PC-3 (cell line): ENCODE results near the gene SAMD10. TPM values are rescaled to one million over a fixed set of nuclear protein-coding genes. Genes with fewer than 3 reads are reported as not detected.

Experiments
- ATAC-seq: fragments of 200-7000 bp; cut with Tn5 transposase; 2 replicates; pipeline ENCODE4 v1.9.1; 2020; ENCODE audit warnings: mild to moderate bottlenecking, moderate library complexity
- BruUV-seq: library from RNA; stranded (reverse); fragments of 400-500 nt; replicated peaks from 2 replicates; lab custom pipeline; 2021; lab: Mats Ljungman, UMichigan
- CTCF ChIA-PET: fragments of 300-600 bp; sonication (Branson Sonifier 250); formaldehyde crosslinking; loops from one replicate; lab custom pipeline; 2022; ENCODE audit warnings: antibody characterized with exemption; lab: Charles Lee
- POLR2A ChIA-PET: fragments of 300-600 bp; sonication (Branson Sonifier 250); formaldehyde crosslinking; loops from one replicate; lab custom pipeline; 2022; ENCODE audit warnings: antibody characterized with exemption; ENCODE audit not compliant: unreplicated experiment; lab: Charles Lee
- DNase-seq: peaks from one replicate; pipeline ENCODE4 v3.0.0-alpha.2; 2015
- H2AFZ ChIP-seq: fragments of 300-600 bp; sonication (generic); 2 replicates; pipeline ENCODE4 v1.6.0; 2016; ENCODE audit warnings: antibody characterized with exemption, low read length
- H3F3A ChIP-seq: fragments of 300-600 bp; sonication (generic); one replicate; pipeline ENCODE4 v1.6.0; 2017; ENCODE audit warnings: antibody characterized with exemption, low read length, control low read depth, mild to moderate bottlenecking; ENCODE audit not compliant: unreplicated experiment
- H3K27ac ChIP-seq: fragments of 300-600 bp; sonication (generic); 2 replicates; pipeline ENCODE4 v1.5.1; 2016; ENCODE audit warnings: mild to moderate bottlenecking, low read length
- H3K27me3 ChIP-seq: fragments of 300-600 bp; sonication (generic); 2 replicates; pipeline ENCODE4 v1.6.1; 2016; ENCODE audit warnings: low read length, mixed read lengths
- H3K36me3 ChIP-seq: fragments of 300-600 bp; sonication (generic); 2 replicates; pipeline ENCODE4 v1.6.1; 2016; ENCODE audit warnings: low read depth, mixed run types, low read length, mixed read lengths
- H3K4me1 ChIP-seq: fragments of 300-600 bp; sonication (generic); 2 replicates; pipeline ENCODE4 v1.5.1; 2016; ENCODE audit warnings: low read length; ENCODE audit not compliant: insufficient read depth
- H3K4me2 ChIP-seq: fragments of 300-600 bp; sonication (generic); 2 replicates; pipeline ENCODE4 v1.6.0; 2016; ENCODE audit warnings: low read length
- H3K4me3 ChIP-seq: fragments of 300-600 bp; sonication (generic); 2 replicates; pipeline ENCODE4 v1.5.1; 2016; ENCODE audit warnings: mild to moderate bottlenecking, low read length, mixed read lengths
- H3K79me2 ChIP-seq: fragments of 300-600 bp; sonication (generic); 2 replicates; pipeline ENCODE4 v1.6.1; 2017; ENCODE audit warnings: low read length, mixed read lengths
- H3K9ac ChIP-seq: fragments of 300-600 bp; sonication (generic); 2 replicates; pipeline ENCODE4 v1.6.0; 2016; ENCODE audit warnings: mild to moderate bottlenecking, low read length
- H3K9me2 ChIP-seq: fragments of 300-600 bp; sonication (generic); replicated peaks from 2 replicates; pipeline ENCODE4 v1.6.1; 2016; ENCODE audit warnings: mixed run types, low read length, mixed read lengths
- H3K9me3 ChIP-seq: fragments of 300-600 bp; sonication (generic); 2 replicates; pipeline ENCODE4 v1.6.1; 2016; ENCODE audit warnings: low read length, mixed read lengths
- H4K20me1 ChIP-seq: fragments of 300-600 bp; sonication (generic); 2 replicates; pipeline ENCODE4 v1.6.1; 2016; ENCODE audit warnings: low read length, mixed read lengths
- CTCF ChIP-seq: fragments of 300-600 bp; sonication (generic); conservative IDR thresholded peaks from 2 replicates; pipeline ENCODE4 v1.5.1; 2017; ENCODE audit warnings: antibody characterized with exemption, low read depth, mild to moderate bottlenecking, low read length
- EZH2 ChIP-seq: fragments of 300-600 bp; sonication (generic); IDR thresholded peaks from one replicate; pipeline ENCODE4 v1.6.1; 2017; ENCODE audit warnings: antibody characterized with exemption, mild to moderate bottlenecking, low read length; ENCODE audit not compliant: unreplicated experiment
- EZH2phosphoT487 ChIP-seq: fragments of 300-600 bp; sonication (generic); IDR thresholded peaks from 2 replicates; pipeline ENCODE4 v1.6.1; 2018; ENCODE audit warnings: mild to moderate bottlenecking, antibody characterized with exemption, low read length, borderline replicate concordance
- intact Hi-C: fragments of 100-400 bp; cut with micrococcal nuclease; formaldehyde crosslinking; loops from 2 replicates; pipeline ENCODE4 v1.9.0; 2023
- total RNA-seq: library from RNA; depleted of rRNA; stranded (reverse); fragments of >200 nt; gene quantifications from 2 replicates; pipeline ENCODE4 v1.2.3, GENCODE V29; 2014

SAMD10 gene
- total RNA-seq, 1 experiment from 2014 or later, result 7.4 TPM

DNA sequence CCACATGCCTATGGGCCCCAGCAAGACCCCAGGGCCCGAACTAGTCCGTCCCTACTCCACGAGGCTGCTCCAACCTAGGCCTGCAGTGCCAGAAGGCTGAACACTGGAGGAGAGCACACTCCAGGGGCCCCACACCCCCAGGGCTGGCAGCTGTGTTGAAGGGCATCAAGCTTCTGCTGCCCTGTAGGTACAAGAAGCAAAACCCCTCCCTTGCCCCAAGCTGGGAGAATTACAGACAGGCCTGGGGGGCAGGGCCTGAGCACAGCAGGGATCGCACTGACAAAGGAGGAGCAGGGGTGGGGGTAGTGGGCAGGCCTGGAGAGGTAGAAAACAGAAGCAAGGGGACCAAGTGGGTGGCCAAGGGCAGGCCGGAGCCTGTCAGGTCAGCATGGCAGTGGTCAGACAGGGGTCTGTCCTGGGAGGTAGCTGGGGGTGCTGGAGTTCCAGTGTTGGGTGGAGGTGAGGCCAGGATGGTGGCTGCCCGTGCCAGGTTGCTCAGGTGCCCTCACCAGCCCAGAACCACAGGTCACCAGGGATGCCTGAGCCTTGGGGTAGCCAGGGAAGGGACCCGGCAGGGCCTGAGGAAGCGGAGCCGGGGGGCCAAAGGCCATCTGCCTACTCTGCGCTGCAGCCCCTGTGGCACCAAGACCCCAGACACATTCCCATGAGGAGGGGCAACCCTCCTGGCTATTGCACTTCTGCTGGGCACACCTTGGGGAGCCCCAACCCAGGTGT, 20.3 kb downstream of the SAMD10 start:
- DNase-seq (no peak), ATAC-seq (no peak)
- POLR2A ChIA-PET, result no interaction called here
- Histone ChIP-seq H3K9ac (no peak overlapping the region), H3K9me2 (no peaks in the 10 kb centered on the region), H3K9me3 (no peaks in the 10 kb centered on the region), H2AFZ (no peak overlapping the region), H3K27ac (no peak overlapping the region), H3K4me2 (no peak overlapping the region), H4K20me1 (peaks cover 12% of the 10 kb centered on the region; the same call in 1 of the 2 replicates), H3K27me3 (no peaks in the 10 kb centered on the region), H3K79me2 (peaks cover 21% of the 10 kb centered on the region), H3K4me1 (peaks cover 27% of the 10 kb centered on the region), H3K36me3 (peaks cover 5% of the 10 kb centered on the region; the same call in 1 of the 2 replicates), H3F3A (no peaks in the 10 kb centered on the region), H3K4me3 (no peak overlapping the region)
- no TSS peak for BruUV-seq
- intact Hi-C loops, result loop anchor here (5.0 kb wide), 1 partner anchor 422 kb away; the partner anchor contains the start of gene PTK6
- TF ChIP-seq EZH2phosphoT487, result no peak
- TF ChIP-seq EZH2, result no peak
- no peak for TF ChIP-seq CTCF
- CTCF ChIA-PET, result no interaction called here

GRCh38 chr20:63958471-63958870, 21.0 kb downstream of the SAMD10 start:
- peaks cover 33% of the 10 kb centered on the region for H3K4me1 ChIP-seq
- H3K9me2 ChIP-seq, result no peaks in the 10 kb centered on the region
- CTCF ChIA-PET, result no interaction called here
- no peaks in the 10 kb centered on the region for H3K27me3 ChIP-seq
- no peak overlapping the region for H3K9ac ChIP-seq
- no peak overlapping the region for H3K4me2 ChIP-seq
- TF ChIP-seq EZH2phosphoT487, result no peak
- no peak for TF ChIP-seq EZH2
- no peak for TF ChIP-seq CTCF
- no TSS peak for BruUV-seq
- H3K79me2 ChIP-seq, result peaks cover 27% of the 10 kb centered on the region
- intact Hi-C loops, result loop anchor here (5.0 kb wide), 1 partner anchor 421 kb away; the partner anchor contains the start of gene PTK6
- no peak overlapping the region for H2AFZ ChIP-seq
- H3K9me3 ChIP-seq, result no peaks in the 10 kb centered on the region
- no peak overlapping the region for H3K4me3 ChIP-seq
- H4K20me1 ChIP-seq, result peaks cover 18% of the 10 kb centered on the region; the same call in 1 of the 2 replicates
- no peak for DNase-seq
- no peak for ATAC-seq
- peaks cover 5% of the 10 kb centered on the region; the same call in 1 of the 2 replicates for H3K36me3 ChIP-seq
- POLR2A ChIA-PET, result no interaction called here
- H3F3A ChIP-seq, result no peaks in the 10 kb centered on the region
- no peak overlapping the region for H3K27ac ChIP-seq
